ENCODE data around the gene ZNF331. TPM values are rescaled to one million over a fixed set of nuclear protein-coding genes. Genes with fewer than 3 reads are reported as not detected.

ZNF331 gene
- total and polyA plus RNA-seq, 2 of the 4 experiments (the other 2 are of a cell fraction) = 6.6 to 11.1 TPM

DNA sequence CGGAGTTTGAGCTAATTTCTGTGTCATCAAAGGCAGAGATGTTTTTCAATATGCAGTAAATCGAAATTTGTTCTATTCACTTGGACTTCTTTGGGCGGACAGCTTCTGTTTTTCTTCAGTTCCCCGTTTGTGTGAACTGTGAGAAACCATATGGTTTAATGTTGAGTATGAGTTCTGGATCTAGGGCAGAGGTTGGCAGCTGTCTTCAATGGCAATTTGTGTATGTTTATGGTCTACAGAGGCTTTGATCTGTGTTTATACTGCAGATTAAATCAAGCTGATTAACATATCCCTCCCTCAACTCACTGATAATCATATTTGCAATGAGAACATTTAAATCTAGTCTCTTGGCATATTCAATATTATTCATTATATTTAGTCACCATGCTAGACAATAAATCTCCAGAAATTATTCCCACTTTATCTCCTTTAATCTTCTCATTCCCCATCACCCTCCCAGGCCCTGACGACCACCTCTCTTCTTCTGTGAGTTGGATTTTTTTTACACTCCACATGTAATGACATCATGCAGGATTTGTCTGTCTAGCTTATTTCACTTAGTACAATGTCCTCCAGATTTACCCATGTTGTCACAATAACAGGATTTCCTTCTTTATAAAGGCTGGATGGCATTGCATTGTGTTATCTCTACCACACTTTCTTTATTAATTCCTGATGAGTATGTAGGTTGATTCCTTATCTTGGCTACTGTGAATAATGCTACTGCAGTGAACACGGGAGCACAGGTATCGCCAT, 9.0 kb downstream of the ZNF331 start:
- intact Hi-C loops (cut with micrococcal nuclease) = no loop called here
- POLR2A ChIA-PET (ENCODE audit: unreplicated experiment) = no interaction called here
- Histone ChIP-seq H3K9me3 (ENCODE audit: control insufficient read depth, insufficient read depth, low read length) (no peaks in the 10 kb centered on the region), H3K27me3 (ENCODE audit: control insufficient read depth, insufficient read depth, low read length) (no peaks in the 10 kb centered on the region), H2BK120ac (ENCODE audit: low read depth, low read length) (no peak overlapping the region), H3K79me1 (ENCODE audit: low read depth in 1 of 2, low read length in 2 of 2) (peaks cover 3 to 16% of the 10 kb centered on the region in 2 experiments; a peak in 3 of 4 replicates), H3K4me2 (ENCODE audit: low read depth, low read length) (no peak overlapping the region), H2BK15ac (ENCODE audit: low read depth, low read length) (no peak overlapping the region), H3K9me1 (ENCODE audit: insufficient read depth, low read length) (no peaks in the 10 kb centered on the region), H2AK5ac (ENCODE audit: low read depth, low read length) (no peak overlapping the region), H4K5ac (ENCODE audit: low read depth, low read length) (peak overlapping the region; percentile 16; the same call in 1 of the 2 replicates), H3K18ac (ENCODE audit: low read depth, low read length) (peak overlapping the region; percentile 43; the same call in 1 of the 2 replicates), H4K8ac (ENCODE audit: low read depth in 2 of 2, low read length in 2 of 2) (peak overlapping the region in 1 of 2 experiments; percentile 38; a peak in 1 of 4 replicates), H3K4me1 (ENCODE audit: control insufficient read depth, insufficient read depth, low read length) (peaks cover 10% of the 10 kb centered on the region), H3K56ac (ENCODE audit: extremely low read depth, insufficient read depth, low read length) (no peak overlapping the region), H3K23ac (ENCODE audit: low read depth, low read length) (no peak overlapping the region; the same call in 1 of the 2 replicates), H3K14ac (replicated peaks; ENCODE audit: low read depth, low read length) (no peak overlapping the region), H3K9ac (ENCODE audit: low read depth, low read length) (no peak overlapping the region), H2AK9ac (replicated peaks; ENCODE audit: low read depth, low read length, poor library complexity) (no peak overlapping the region), H3K4ac (ENCODE audit: low read depth, low read length) (no peak overlapping the region), H2BK5ac (ENCODE audit: low read depth, low read length, poor library complexity, severe bottlenecking) (peak overlapping the region; percentile 28), H4K91ac (ENCODE audit: insufficient read depth, low read depth, low read length) (no peak overlapping the region), H2BK20ac (ENCODE audit: low read depth, low read length) (no peak overlapping the region), H3K27ac (ENCODE audit: insufficient read depth, low read length) (no peak overlapping the region), H2AFZ (replicated peaks; ENCODE audit: low read length, poor library complexity) (no peak overlapping the region), H3K36me3 (ENCODE audit: control insufficient read depth, insufficient read depth, low read length) (peaks cover 3% of the 10 kb centered on the region; the same call in 1 of the 2 replicates), H4K20me1 (ENCODE audit: insufficient read depth, low read length) (no peaks in the 10 kb centered on the region), H3K4me3 (ENCODE audit: insufficient read depth, low read depth, low read length) (no peak overlapping the region)
- no peak for TF ChIP-seq POLR2A (IDR thresholded peaks at IDR 0.05; ENCODE audit: low read depth, low read length)
- TF ChIP-seq MAZ (IDR thresholded peaks at IDR 0.05; ENCODE audit: borderline replicate concordance, low read depth, low read length) = no peak
- TF ChIP-seq FOS (IDR thresholded peaks at IDR 0.05; ENCODE audit: low read depth, low read length) = no peak
- no peak for TF ChIP-seq CHD1 (IDR thresholded peaks at IDR 0.05; ENCODE audit: low read depth, low read length)
- no peak for TF ChIP-seq BHLHE40 (IDR thresholded peaks at IDR 0.05; ENCODE audit: low read depth, low read length)
- TF ChIP-seq MAFK (IDR thresholded peaks at IDR 0.05; ENCODE audit: low read depth, low read length) = no peak
- TF ChIP-seq CEBPB (IDR thresholded peaks at IDR 0.05; ENCODE audit: low read depth, low read length) = no peak
- TF ChIP-seq, protein P1, sequence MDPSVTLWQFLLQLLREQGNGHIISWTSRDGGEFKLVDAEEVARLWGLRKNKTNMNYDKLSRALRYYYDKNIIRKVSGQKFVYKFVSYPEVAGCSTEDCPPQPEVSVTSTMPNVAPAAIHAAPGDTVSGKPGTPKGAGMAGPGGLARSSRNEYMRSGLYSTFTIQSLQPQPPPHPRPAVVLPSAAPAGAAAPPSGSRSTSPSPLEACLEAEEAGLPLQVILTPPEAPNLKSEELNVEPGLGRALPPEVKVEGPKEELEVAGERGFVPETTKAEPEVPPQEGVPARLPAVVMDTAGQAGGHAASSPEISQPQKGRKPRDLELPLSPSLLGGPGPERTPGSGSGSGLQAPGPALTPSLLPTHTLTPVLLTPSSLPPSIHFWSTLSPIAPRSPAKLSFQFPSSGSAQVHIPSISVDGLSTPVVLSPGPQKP (IDR thresholded peaks at IDR 0.05; ENCODE audit: borderline replicate concordance, low read depth, low read length) = no peak
- CTCF ChIA-PET = no interaction called here
- dilution Hi-C loops (cut with HindIII; ENCODE audit: low sequenced_read_pairs, unreplicated experiment) = no loop called here
- ATAC-seq (ENCODE audit: low read depth) (no peak), DNase-seq (no peak)
- WGBS, 2 experiments (ENCODE audit: extremely low coverage in 2 of 2, insufficient read length in 1 of 2) = 25% methylated on average over 2 of the region's 7 CpGs; no CpG with 5 or more reads in 1 of the 2 experiments
- no TSS peak for BruUV-seq (replicated peaks)
- in situ Hi-C loops (cut with MboI; ENCODE audit: low sequenced_read_pairs) = no loop called here

Measured in IMR-90 (cell line).